ENCODE measurements around the gene UHRF1.
"Not testable (repeated sequence)": the region's sequence is repeated elsewhere in the genome, so short reads cannot be mapped to it uniquely, and the experiment has no call there.

The UHRF1 gene

GRCh38 chr19:4937060-4937459, 27.8 kb downstream of the UHRF1 start:
- FAIRE-seq = no peak

- FAIRE-seq = not testable (repeated sequence)
Observed at GRCh38 chr19:4938461-4938860, 29.2 kb downstream of the UHRF1 start.

GRCh38 chr19:4939466-4939865, 30.2 kb downstream of the UHRF1 start:
- FAIRE-seq = no peak

GRCh38 chr19:4941638-4942169, 32.4 kb downstream of the UHRF1 start:
- not testable (repeated sequence) for FAIRE-seq

- not testable (repeated sequence) for FAIRE-seq
Observed at GRCh38 chr19:4950650-4951049, 41.3 kb downstream of the UHRF1 start.

GRCh38 chr19:4951656-4952055, 42.4 kb downstream of the UHRF1 start:
- no peak for FAIRE-seq

GRCh38 chr19:4952945-4953344, 43.6 kb downstream of the UHRF1 start:
- no peak for FAIRE-seq

GRCh38 chr19:4954320-4955149, 45.2 kb downstream of the UHRF1 start:
- FAIRE-seq = not testable (repeated sequence)

- no peak for FAIRE-seq
Observed at GRCh38 chr19:4955274-4955673, 46.0 kb downstream of the UHRF1 start.

GRCh38 chr19:4957981-4958380, 48.7 kb downstream of the UHRF1 start:
- no peak for FAIRE-seq

GRCh38 chr19:4962085-4962619, 52.9 kb downstream of the UHRF1 start:
- FAIRE-seq = no peak

- FAIRE-seq = no peak
Observed at GRCh38 chr19:4965061-4965460, 55.8 kb downstream of the UHRF1 start.

GRCh38 chr19:4966591-4966990, 57.3 kb downstream of the UHRF1 start:
- no peak for FAIRE-seq

- FAIRE-seq = no peak
Observed at GRCh38 chr19:4967738-4968461, 58.6 kb downstream of the UHRF1 start.

- no peak for FAIRE-seq
Observed at GRCh38 chr19:4968462-4969291, 59.4 kb downstream of the UHRF1 start, which contains the start of gene KDM4B. Gene KDM4B, plus strand, starts transcription at chr19:4969113. Its CDS starts 63,778 bp downstream, at chr19:5032891.

- no peak for FAIRE-seq
Observed at GRCh38 chr19:4969292-4969771, 60.0 kb downstream of the UHRF1 start.

- no peak for FAIRE-seq
Observed at GRCh38 chr19:4969772-4970531, 60.7 kb downstream of the UHRF1 start.

- FAIRE-seq = no peak
Observed at GRCh38 chr19:4970558-4971423, 61.5 kb downstream of the UHRF1 start.

GRCh38 chr19:4971424-4971793, 62.1 kb downstream of the UHRF1 start:
- FAIRE-seq = no peak

- FAIRE-seq = no peak
Observed at GRCh38 chr19:4971816-4972495, 62.7 kb downstream of the UHRF1 start.
